Choroid plexus epithelial cell (primary cell): ENCODE results near the gene LAMB3.

ENCODE experiments used
- DNase-seq: peaks from one replicate; pipeline ENCODE4 v3.0.0-alpha.2; 2010; ENCODE audit warnings: low read depth
- H3K4me3 ChIP-seq: 2 replicates; pipeline ENCODE4 v1.5.1; 2011; ENCODE audit warnings: low read depth, mild to moderate bottlenecking, control low read depth, low read length, moderate library complexity
- CTCF ChIP-seq: conservative IDR thresholded peaks from 2 replicates; pipeline ENCODE4 v1.5.1; 2011; ENCODE audit warnings: low read depth, mild to moderate bottlenecking, control low read depth, inconsistent platforms, low read length, moderate library complexity

LAMB3 gene

GRCh38 chr1:209580577-209580976 lies 71.6 kb downstream of the LAMB3 start:
- no peak overlapping the region for H3K4me3 ChIP-seq
- DNase-seq: no peak
- TF ChIP-seq CTCF: no peak

- no peak for TF ChIP-seq CTCF
- H3K4me3 ChIP-seq: no peak overlapping the region
- DNase-seq: no peak
Measured at GRCh38 chr1:209577346-209577745, 74.9 kb downstream of the LAMB3 start.

- peak; percentile 98 for TF ChIP-seq CTCF
- H3K4me3 ChIP-seq: no peak overlapping the region
- DNase-seq: peak; percentile 70
Measured at GRCh38 chr1:209576392-209577197, 75.6 kb downstream of the LAMB3 start.

GRCh38 chr1:209570743-209571142 lies 81.5 kb downstream of the LAMB3 start:
- DNase-seq: no peak
- TF ChIP-seq CTCF: no peak
- H3K4me3 ChIP-seq: no peak overlapping the region

- peak; percentile 91 for DNase-seq
- TF ChIP-seq CTCF: peak; percentile 98
- peak overlapping the region; percentile 20 for H3K4me3 ChIP-seq
Measured at GRCh38 chr1:209569455-209570207, 82.6 kb downstream of the LAMB3 start.

- DNase-seq: peak; percentile 71
- TF ChIP-seq CTCF: no peak
- no peak overlapping the region for H3K4me3 ChIP-seq
Measured at GRCh38 chr1:209567698-209568175, 84.5 kb downstream of the LAMB3 start.
